Measurements from ENCODE around the gene NDUFAF2.

Gene NDUFAF2

GRCh38 chr5:60958712-60959111, 13.7 kb downstream of the NDUFAF2 start:
- no peak for DNase-seq (ENCODE audit: low spot score)
- ChIA-PET POLR2A (ENCODE audit: low non-redundant PET) (no interaction called here), CTCF (interaction anchor here (0.6 to 1.1 kb wide), 4 partner anchors 45 to 272 kb away, joined by 3 to 4 read pairs (median 4); no protein-coding TSS in a partner anchor)
- H3K27ac ChIP-seq, result no peak overlapping the region
- TF ChIP-seq CTCF (conservative IDR thresholded peaks at IDR 0.05; ENCODE audit: low read depth), result no peak

GRCh38 chr5:60959156-60959555, 14.2 kb downstream of the NDUFAF2 start:
- DNase-seq (ENCODE audit: low spot score), result peak; percentile 29
- ChIA-PET CTCF (interaction anchor here (0.6 to 1.1 kb wide), 4 partner anchors 45 to 272 kb away, joined by 3 to 4 read pairs (median 4); no protein-coding TSS in a partner anchor), POLR2A (ENCODE audit: low non-redundant PET) (no interaction called here)
- H3K27ac ChIP-seq, result no peak overlapping the region
- peak; percentile 50 for TF ChIP-seq CTCF (conservative IDR thresholded peaks at IDR 0.05; ENCODE audit: low read depth)

- CTCF ChIA-PET, result interaction anchor here (0.6 to 1.0 kb wide), 11 partner anchors 46 to 1490 kb away, joined by 3 to 6 read pairs (median 3); no protein-coding TSS in a partner anchor
- peak; percentile 79 for TF ChIP-seq CTCF (conservative IDR thresholded peaks at IDR 0.05; ENCODE audit: low read depth)
Measured at GRCh38 chr5:60960591-60960990, 15.6 kb downstream of the NDUFAF2 start.

GRCh38 chr5:60961685-60962084, 16.7 kb downstream of the NDUFAF2 start:
- no peak for TF ChIP-seq CTCF (conservative IDR thresholded peaks at IDR 0.05; ENCODE audit: low read depth)
- CTCF ChIA-PET, result interaction anchor here (0.5 to 1.0 kb wide), 6 partner anchors 16 to 696 kb away, joined by 3 to 8 read pairs (median 3); no protein-coding TSS in a partner anchor
- H3K27ac ChIP-seq, result no peak overlapping the region
- no peak for DNase-seq (ENCODE audit: low spot score)
- POLR2A ChIA-PET (ENCODE audit: low non-redundant PET), result no interaction called here

More at GRCh38 chr5:60960591-60960990, 15.6 kb downstream of the NDUFAF2 start:
- POLR2A ChIA-PET (ENCODE audit: low non-redundant PET), result no interaction called here
- DNase-seq (ENCODE audit: low spot score), result peak; percentile 21
- no peak overlapping the region for H3K27ac ChIP-seq

- POLR2A ChIA-PET (ENCODE audit: low non-redundant PET), result no interaction called here
- CTCF ChIA-PET, result no interaction called here
Measured at GRCh38 chr5:60972231-60972630, 27.2 kb downstream of the NDUFAF2 start.

GRCh38 chr5:60977956-60978737, 33.1 kb downstream of the NDUFAF2 start:
- POLR2A ChIA-PET (ENCODE audit: low non-redundant PET), result no interaction called here
- TF ChIP-seq CTCF (conservative IDR thresholded peaks at IDR 0.05; ENCODE audit: low read depth), result no peak

More at GRCh38 chr5:60972231-60972630, 27.2 kb downstream of the NDUFAF2 start:
- no peak overlapping the region for H3K27ac ChIP-seq
- DNase-seq (ENCODE audit: low spot score), result no peak
- no peak for TF ChIP-seq CTCF (conservative IDR thresholded peaks at IDR 0.05; ENCODE audit: low read depth)

More at GRCh38 chr5:60977956-60978737, 33.1 kb downstream of the NDUFAF2 start:
- no peak for DNase-seq (ENCODE audit: low spot score)
- CTCF ChIA-PET, result no interaction called here
- H3K27ac ChIP-seq, result no peak overlapping the region

All from RWPE1 (cell line).